BJ (cell line): ENCODE data around the gene PTPRJ. TPM values are rescaled to one million over a fixed set of nuclear protein-coding genes. Genes with fewer than 3 reads are reported as not detected.

Experiments
- CTCF ChIA-PET: fragments of 350-600 bp; formaldehyde crosslinking; extraction: SDS; loops from one replicate; lab custom pipeline; 2021; ENCODE audit warnings: antibody characterized with exemption, inconsistent platforms; lab: Yijun Ruan, JAX
- POLR2A ChIA-PET: fragments of 300-600 bp; sonication (Branson Sonifier 250); formaldehyde crosslinking; extraction: SDS; loops from one replicate; lab custom pipeline; 2021; ENCODE audit warnings: antibody characterized with exemption; lab: Charles Lee
- DNase-seq: peaks from one replicate; pipeline ENCODE4 v3.0.0-alpha.2; 2011; ENCODE audit warnings: low read depth
- H3K27me3 ChIP-seq: 2 replicates; pipeline ENCODE4 v1.6.0; 2011; ENCODE audit warnings: low read length; ENCODE audit not compliant: control insufficient read depth, insufficient read depth
- H3K36me3 ChIP-seq: 2 replicates; pipeline ENCODE4 v1.5.1; 2011; ENCODE audit warnings: low read length; ENCODE audit not compliant: control insufficient read depth, insufficient read depth
- H3K4me3 ChIP-seq: 2 replicates; pipeline ENCODE4 v1.5.1; 2011; ENCODE audit warnings: low read depth, mild to moderate bottlenecking, control low read depth, low read length
- CTCF ChIP-seq: IDR thresholded peaks from 2 replicates; pipeline ENCODE4 v1.5.1; 2011; ENCODE audit warnings: low read depth, mild to moderate bottlenecking, control low read depth, inconsistent platforms, low read length, moderate library complexity; ENCODE audit not compliant: insufficient read depth
- polyA plus RNA-seq: library from polyadenylated mRNA; depleted of rRNA; stranded (reverse); fragments of >200 nt; gene quantifications from 2 replicates; pipeline ENCODE4 v1.2.3, GENCODE V29; 2011

PTPRJ gene
- polyA plus RNA-seq, 1 experiment = 3.8 TPM

DNA sequence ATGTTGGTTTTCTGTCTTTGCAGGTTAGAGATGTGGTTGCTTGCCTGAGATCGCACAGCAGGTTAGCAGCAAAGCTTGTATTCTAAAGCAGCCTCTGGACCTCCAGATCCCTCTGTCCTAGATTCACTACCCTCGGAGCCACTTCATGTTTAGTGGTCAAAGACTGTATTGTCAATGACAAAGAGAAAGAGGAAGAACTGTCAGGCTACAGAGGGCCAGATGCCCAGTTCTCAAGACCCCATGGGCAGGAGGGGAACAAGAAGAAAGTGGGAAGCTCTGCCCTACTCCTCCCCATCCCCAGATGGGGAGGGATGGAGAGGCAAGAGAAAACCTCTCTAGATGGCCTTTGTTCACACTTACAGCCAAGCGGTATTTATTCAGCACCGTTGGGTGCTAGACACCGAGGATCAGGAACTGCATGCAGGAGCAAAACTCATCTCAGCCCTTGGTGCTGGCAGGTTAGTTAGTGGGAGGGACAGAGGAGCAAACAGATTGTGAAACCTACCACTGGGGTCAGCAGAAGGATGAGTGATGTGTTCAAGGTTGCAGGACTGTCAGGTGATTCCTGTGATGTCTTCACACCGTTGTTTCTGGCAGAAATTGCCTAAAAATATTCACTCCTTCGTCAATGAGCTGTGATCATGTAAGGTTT lies 38.3 kb upstream of the PTPRJ start:
- Histone ChIP-seq H3K36me3 (no peaks in the 10 kb centered on the region), H3K27me3 (no peaks in the 10 kb centered on the region), H3K4me3 (no peak overlapping the region)
- CTCF ChIA-PET = interaction anchor here (0.6 to 5.3 kb wide), 6 partner anchors 7 to 291 kb away, joined by 3 to 24 read pairs (median 4); no protein-coding TSS in a partner anchor
- DNase-seq = no peak
- TF ChIP-seq CTCF = no peak
- POLR2A ChIA-PET = no interaction called here

DNA sequence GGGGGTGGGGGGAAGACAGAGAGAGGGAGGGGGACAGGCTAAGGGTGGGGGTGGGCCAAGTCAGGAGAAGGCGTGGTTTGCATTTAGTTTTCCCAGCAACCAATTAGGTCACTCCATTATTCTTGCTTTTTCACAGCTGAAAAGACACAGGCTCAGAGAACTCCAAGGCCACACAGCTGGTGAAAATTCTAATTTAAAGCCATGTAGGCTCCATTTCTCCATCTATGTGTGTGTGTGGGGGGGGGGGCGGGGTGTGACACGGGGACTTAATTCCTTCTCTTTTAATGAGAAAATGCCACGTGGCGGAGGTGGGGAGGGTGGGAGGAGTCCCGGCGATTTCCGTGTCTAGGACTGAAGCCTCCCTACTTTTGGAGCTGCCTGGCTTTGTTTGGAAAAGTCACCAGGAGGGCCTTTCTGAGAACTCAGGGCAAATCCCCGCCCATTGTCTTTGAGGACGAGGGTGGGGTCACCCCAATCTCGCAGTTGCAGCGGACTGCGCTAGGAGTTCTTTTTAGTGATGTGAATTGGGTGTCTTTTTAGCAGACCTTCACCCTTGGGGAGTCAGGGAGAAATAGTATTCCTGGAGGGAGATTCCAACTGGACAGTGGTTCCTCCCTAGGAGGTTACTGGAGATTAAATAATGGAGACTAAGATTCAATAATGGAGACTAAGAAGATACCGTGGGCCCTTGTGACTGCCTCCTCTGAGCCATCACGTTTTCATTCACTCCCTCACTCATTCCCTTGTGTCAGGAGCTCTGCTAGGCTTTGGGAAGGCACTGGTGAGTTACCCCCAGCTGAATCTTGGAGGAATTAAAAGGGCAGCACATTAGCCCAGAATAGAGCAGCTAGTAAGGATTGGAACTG lies 36.4 kb upstream of the PTPRJ start:
- POLR2A ChIA-PET = interaction anchor here (0.5 to 0.7 kb wide), 2 partner anchors 49 to 212 kb away, joined by 3 to 6 read pairs; no protein-coding TSS in a partner anchor

GRCh38 chr11:47944632-47945031 lies 35.7 kb upstream of the PTPRJ start:
- no peak overlapping the region for H3K4me3 ChIP-seq
- no peaks in the 10 kb centered on the region for H3K36me3 ChIP-seq
- ChIA-PET POLR2A (no interaction called here), CTCF (interaction anchor here (5.3 kb wide), 1 partner anchor 10 kb away, joined by 24 read pairs; no protein-coding TSS in a partner anchor)
- no peaks in the 10 kb centered on the region for H3K27me3 ChIP-seq
- no peak for DNase-seq
- TF ChIP-seq CTCF = no peak

More for the DNA sequence above, 36.4 kb upstream of the PTPRJ start:
- CTCF ChIA-PET = interaction anchor here (1.3 to 5.3 kb wide), 2 partner anchors 9 to 34 kb away, joined by 5 to 24 read pairs; no protein-coding TSS in a partner anchor
- TF ChIP-seq CTCF = no peak
- no peak overlapping the region for H3K4me3 ChIP-seq
- H3K27me3 ChIP-seq = no peaks in the 10 kb centered on the region
- no peak for DNase-seq
- no peaks in the 10 kb centered on the region for H3K36me3 ChIP-seq

- DNase-seq = peak; percentile 80
- no peak for TF ChIP-seq CTCF
- ChIA-PET CTCF (interaction anchor here (0.6 to 5.3 kb wide), 7 partner anchors 10 to 164 kb away, joined by 3 to 24 read pairs (median 3); no protein-coding TSS in a partner anchor), POLR2A (no interaction called here)
- no peaks in the 10 kb centered on the region for H3K36me3 ChIP-seq
- no peak overlapping the region for H3K4me3 ChIP-seq
- H3K27me3 ChIP-seq = no peaks in the 10 kb centered on the region
These were observed 33.4 kb upstream of the PTPRJ start for GRCh38 chr11:47946682-47947559.
